Measurements from ENCODE around the gene FAM217B.

GRCh38 chr20:59954718-59955117, 14.5 kb downstream of the FAM217B start:
- TF ChIP-seq CTCF (IDR thresholded peaks at IDR 0.05) (no peak), EP300 (IDR thresholded peaks at IDR 0.05) (no peak)

Data from esophagus muscularis mucosa (tissue), 3 donors.